ENCODE measurements around the gene ACSS3.
A peak's percentile ranks its signal among the peaks of the same experiment; 100 is the strongest.
"Not testable (repeated sequence)": the region's sequence is repeated elsewhere in the genome, so short reads cannot be mapped to it uniquely, and the experiment has no call there.

Gene ACSS3, protein sequence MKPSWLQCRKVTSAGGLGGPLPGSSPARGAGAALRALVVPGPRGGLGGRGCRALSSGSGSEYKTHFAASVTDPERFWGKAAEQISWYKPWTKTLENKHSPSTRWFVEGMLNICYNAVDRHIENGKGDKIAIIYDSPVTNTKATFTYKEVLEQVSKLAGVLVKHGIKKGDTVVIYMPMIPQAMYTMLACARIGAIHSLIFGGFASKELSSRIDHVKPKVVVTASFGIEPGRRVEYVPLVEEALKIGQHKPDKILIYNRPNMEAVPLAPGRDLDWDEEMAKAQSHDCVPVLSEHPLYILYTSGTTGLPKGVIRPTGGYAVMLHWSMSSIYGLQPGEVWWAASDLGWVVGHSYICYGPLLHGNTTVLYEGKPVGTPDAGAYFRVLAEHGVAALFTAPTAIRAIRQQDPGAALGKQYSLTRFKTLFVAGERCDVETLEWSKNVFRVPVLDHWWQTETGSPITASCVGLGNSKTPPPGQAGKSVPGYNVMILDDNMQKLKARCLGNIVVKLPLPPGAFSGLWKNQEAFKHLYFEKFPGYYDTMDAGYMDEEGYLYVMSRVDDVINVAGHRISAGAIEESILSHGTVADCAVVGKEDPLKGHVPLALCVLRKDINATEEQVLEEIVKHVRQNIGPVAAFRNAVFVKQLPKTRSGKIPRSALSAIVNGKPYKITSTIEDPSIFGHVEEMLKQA

DNA sequence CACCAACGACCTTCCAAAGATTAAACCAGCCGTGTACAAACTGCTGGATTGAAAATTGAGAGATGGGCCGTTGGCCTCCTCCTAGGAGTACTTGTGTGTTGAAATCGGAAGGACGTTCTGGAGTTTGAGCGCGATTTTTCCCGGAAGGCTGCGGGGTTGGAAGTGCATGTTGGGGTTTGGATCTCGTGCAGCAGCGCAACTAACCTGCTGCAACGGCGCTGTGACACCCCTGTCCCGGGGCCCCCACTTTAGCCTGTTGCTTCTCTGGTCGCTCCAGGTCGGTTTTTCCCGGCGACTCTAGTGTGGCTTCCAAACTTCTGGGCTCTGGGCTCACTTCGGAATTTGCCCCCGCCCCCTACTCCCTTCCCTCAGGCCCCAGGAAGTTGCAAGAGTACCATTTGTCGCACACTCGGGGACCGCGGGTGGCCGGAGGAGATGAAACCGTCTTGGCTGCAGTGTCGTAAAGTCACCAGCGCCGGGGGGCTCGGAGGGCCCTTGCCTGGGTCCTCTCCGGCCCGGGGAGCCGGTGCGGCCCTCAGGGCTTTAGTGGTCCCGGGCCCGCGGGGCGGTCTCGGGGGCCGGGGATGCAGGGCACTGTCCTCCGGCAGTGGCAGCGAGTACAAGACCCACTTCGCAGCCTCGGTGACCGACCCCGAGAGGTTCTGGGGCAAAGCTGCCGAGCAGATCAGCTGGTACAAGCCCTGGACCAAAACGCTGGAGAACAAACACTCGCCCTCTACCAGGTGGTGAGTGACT, at the start of gene ACSS3:
Gene ACSS3 (plus strand): TSS at position 394 of the 756 bp plus-strand sequence. CDS start 42 bp downstream, at position 436.
- DNase-seq, result peak; percentile 79

DNA sequence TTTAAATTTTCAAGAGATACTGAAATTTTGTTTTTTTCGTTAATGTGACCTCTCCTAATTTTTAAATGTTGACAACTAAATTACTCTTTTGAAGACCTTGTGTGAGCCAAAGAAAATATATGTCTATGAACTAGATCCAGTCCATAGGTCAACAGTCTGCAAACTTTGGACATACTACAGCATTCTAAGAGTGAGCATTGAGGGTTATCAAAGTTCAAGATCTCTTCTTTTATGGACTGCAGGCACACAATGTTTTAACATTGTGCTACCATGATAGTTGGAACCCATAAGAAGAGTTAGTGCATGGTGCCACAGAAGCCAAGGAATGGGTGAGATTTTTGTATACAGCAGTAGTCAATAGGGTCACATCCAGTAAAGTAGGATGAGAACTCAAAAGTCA, 43.0 kb upstream of the ACSS3 start:
- DNase-seq, result no peak

DNA sequence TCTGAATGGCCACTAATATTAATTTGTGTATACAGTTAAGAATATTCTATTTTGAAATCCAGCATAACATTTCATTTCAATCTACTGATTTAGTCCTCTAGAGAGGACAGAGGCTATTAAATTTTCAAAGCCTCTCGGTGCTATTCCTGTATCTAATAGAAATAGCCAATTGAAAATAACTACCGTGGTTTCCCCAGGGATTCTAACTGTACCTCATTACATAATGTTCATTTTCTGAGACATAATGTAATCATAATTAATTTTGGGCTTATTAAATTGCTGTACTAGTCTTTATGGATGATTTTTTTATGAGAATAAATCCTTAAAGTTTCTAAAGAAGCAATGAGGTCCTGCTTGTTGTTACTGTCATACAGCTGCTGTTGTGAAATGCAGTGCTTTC, 38.6 kb upstream of the ACSS3 start:
- no peak for DNase-seq

DNA sequence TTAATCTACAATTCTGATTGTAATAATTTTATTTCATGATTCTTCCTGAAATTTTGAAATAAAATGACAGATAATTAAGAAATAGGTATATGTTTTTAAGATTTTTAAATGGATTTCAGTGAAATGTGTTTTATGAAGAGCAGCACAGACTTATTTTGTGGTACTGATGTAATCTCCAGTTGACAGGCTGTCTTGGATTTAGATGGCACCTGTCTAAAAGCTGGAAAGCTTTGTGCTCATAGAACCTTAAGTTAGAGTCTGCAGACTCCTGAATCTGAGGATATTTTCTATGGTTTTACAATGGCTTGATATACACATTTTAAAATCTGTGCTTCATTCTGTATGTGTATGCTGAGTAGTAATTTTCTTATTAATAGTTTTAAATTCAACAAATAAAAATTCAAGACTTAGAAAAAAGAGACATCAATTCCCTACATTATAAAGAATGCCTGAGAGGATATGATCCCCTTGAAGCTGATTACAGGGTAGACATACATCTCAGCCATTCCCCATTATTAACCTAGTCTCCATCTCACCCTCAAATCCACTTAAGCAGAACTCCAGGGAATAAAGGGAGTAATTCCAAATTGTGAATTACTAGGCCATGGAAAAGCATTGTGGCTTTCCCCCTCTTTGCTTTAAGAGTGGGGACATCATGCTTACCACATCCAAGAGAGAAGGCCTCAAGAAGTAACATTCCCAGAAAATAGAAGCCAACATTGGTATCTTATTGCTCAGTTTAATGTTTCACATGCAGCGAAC, 33.7 kb upstream of the ACSS3 start:
- DNase-seq, result no peak

DNA sequence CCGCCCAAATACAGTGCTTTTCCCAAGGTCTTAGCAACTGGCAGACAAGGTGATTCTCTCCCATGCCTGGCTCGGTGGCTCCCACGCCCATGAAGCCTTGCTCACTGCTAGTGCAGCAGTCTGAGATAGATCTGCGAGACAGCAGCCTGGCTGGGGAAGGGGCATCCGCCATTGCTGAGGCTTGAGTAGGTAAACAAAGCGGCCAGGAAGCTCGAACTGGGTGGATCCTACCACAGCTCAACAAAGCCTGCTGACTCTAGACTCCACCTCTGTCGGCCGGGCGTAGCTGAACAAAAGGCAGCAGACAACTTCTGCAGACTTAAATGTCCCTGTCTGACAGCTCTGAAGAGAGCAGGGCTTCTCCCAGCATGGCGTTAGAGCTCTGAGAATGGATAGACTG, 12.9 kb upstream of the ACSS3 start:
- not testable (repeated sequence) for DNase-seq

DNA sequence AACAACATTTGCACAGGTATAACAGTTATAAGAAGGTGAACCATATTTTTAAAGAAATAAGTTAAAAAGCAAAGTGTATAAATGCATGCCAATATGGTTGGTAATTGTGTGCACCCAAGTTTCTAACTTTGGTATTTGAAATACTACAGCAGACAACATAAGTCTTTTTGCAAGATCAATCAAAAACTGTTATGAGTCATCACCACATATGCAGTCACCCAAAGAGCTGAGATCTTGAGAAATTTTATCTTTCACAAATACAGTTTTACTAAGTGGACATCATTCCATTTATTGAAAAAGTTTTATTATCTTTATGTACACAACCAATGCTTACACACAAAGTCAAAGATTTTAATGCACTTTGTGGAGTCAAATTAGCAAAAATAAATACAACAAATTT, 7.0 kb upstream of the ACSS3 start:
- no peak for DNase-seq

DNA sequence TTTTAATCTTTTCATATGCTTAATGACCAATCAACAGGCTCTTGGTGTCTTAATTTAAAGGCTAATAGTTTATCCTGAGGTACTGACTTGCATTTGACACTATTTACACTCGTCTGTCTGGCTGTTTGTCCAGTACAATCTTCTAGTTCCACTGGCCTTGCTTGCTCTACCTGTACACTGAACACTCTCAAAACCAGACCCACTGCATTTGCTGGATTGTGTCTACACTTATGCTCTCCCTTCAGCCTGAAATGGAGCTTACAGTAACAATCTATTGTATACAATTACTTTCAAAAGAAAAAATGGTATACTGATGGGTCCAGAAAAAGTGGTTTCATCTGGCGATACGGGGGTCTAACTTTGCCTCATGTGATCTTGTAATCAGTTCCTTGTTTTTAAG, 2.3 kb upstream of the ACSS3 start:
- no peak for DNase-seq

DNA sequence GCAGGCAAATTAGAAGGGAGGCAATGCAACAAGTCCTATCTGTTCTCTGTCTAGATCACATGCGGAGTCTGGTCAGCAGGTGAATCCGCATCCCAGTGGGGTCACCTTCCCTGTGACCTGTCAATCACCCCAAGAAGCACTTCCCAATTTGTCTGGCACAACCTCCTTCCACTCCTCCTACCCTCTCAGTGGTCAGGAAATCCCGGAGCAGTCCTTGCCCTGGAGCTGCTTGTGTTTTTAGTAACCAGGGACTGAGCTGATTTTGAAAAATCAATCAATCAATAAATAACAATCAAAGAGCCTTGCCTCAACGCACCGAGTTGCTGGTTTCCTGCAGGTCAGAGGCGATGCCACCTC, 572 bp upstream of the ACSS3 start:
- DNase-seq, result peak; percentile 55

DNA sequence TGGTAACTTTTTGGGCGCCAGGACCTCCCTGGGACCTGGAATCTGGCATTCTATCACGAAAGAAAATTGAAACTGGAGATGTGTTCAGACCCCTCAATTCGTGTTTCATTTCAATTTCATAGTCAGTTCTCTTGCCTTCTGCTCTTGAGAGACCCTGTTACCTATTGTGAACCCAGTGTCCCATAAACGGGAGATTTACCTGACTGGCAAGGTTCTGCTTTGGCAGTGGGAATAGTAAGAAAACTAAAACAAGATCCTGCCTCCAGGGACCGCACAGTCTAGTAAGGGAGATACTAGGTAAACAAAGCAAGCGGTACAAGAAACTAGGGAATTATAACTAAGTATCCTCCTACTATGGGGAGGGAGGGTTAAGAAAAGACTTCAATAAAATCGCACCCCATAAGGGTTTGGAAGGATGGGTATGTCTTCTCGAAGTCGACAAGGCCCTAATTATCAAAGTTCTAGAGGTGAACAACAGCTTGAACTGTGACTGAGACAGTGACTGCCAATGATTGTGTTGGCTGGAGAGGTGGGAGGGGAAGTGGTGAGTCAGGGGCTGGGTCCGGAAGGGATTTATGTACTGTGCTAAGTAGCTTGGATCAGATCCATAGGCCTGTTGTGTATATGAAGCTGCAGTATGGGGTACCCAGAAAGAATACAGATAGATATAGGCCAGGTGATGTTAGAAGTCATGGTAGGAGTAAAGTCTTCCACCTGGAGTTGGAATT, 754 bp downstream of the ACSS3 start:
- DNase-seq, result peak; percentile 33

DNA sequence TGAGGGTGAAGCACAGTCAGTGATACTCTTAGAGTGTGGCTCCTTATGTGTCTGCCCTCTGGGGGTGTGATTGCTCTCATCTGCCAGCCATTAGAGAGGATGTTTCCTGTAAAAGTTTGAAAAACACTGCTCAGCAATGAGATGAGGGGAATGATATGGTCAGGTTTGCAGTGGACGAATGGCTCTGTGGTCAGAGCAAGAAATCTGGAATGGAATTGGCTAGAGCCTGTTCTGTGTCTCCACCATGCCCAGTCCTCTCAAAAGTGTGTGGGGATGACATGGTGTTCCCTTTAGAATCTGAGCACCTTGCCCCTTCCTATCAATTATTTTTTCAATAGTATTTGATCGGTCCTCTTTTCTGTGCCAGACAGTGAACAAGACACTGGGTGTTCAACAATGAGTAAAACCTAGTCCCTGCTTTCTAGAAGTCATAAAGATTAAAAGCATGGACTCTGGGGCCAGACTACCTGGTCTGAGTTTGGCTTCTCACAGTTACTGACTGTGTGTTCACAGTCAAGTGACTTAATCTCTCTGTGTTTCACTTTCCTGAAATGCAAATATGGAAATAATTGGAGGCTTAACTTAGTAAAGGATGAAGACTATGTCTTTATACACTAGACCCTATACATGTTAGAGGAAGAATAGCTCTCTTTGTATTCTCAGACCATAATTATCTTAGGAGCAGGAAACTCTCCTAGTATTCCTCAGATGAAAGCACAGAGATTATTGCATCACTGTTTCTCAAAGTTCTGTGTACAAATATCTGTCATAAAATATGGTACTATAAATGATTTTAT, 1.6 kb downstream of the ACSS3 start:
- DNase-seq, result no peak

DNA sequence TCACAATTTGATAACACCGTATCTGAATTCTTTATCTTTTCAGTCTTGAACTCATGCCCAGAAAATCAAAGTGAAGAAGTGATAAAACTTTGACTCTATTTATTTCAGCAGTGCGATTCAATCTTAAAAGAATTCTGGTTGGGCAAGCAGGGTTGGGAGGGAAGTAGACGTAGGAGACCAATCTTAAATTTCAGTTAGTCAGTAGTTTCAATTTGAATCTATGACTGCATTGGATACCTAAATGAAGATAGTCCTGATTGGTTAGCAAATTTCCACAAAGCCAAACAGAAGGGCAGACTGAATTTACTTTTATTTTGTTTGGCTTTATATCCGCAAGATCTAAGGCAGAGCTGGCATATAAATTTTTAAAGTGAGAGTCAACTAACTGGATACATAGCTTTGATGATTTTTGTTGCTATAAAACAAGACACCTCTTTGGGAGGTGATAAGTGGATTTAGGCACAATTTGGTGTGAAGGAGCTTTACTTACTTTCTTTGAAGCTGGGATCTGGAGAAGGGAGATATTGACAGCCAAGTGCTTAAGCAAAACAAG, 2.6 kb downstream of the ACSS3 start:
- DNase-seq, result no peak

DNA sequence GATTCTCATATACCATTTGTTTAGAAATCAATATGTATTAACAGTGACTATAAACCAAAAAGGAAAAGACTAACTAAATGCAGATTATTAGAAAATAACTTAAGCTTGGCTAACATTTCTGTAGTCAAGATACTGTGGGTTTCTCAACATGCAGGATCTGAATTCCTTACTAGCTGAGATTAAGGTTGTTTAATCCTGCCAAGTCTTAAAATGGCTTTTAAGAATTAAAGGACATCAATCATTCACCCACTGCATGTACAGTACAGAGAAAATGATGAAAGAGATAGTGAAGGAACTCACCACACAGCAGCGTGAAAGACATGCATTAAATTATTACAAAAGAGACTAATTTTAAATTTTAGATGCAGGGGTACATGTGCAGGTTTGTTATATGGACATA, 3.8 kb downstream of the ACSS3 start:
- DNase-seq, result no peak

DNA sequence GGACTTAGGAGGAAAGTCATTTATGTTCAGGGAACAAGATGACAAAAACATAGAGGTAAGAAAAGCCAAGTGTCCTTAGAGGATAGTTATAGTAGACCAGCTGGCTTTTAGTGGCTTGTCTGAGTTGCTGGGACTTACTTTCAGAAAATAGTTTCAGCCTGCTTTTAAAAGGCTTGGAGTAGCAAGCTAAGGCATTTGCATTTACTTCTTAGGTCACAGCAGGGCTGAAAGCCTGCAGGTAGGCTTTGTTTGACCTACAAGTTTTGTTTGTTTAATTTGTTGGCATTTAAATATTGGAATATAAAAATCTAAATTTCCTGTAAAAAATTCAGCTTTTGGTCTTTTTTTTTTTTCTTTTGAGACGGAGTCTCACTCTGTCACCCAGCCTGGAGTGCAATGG, 5.1 kb downstream of the ACSS3 start:
- DNase-seq, result no peak

DNA sequence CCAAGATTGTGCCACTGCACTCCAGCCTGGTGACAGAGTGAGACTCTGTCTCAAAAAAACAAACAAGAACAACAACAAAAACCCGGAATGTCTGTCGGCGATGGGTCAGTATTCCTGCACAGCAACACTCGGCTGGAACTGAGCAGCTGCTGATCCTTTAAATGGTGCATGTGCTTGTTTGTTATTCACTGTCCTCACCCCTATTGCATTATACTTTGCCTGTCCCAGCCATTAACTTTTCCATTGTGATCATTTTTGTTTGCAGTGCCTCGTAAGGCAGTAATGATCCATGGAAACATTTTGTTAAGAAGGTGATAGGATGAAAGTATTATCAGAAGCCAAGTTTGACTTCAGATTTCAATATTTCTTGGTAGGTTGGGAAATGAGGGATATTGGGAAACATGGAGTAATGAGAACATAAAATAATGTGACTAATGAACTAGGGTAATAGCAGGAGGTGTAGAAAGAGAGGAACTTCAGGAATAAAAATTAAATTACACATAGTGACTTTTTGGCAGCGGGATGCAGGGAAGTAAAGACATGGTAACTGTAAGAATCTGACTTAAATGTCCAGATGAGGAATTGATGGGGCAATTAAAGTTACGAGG, 6.1 kb downstream of the ACSS3 start:
- no peak for DNase-seq

DNA sequence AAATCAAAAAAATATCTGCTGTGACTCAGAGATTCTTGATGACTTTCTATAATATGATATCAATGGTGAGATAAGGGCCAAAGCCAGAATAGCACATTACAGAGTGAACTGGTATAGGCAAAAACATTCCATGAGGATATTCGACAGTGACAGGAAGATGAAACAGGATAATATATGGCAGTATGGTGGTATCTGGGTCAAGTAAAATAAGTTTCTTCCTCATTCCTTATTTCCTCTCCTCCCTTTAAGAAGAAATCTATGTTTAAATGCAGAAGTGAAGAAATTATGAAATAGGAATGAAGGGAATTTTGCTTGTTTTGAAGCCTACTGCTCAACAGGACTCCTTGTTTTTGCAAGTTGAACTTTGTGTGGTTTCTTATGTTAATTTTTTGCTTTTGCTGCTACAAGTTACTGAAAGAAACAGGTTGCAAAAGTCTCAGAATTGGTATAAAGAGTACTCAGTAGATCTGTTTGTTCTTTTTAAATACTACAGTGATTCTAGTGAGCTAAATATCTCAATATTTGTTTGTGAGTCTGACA, 7.0 kb downstream of the ACSS3 start:
- DNase-seq, result no peak

DNA sequence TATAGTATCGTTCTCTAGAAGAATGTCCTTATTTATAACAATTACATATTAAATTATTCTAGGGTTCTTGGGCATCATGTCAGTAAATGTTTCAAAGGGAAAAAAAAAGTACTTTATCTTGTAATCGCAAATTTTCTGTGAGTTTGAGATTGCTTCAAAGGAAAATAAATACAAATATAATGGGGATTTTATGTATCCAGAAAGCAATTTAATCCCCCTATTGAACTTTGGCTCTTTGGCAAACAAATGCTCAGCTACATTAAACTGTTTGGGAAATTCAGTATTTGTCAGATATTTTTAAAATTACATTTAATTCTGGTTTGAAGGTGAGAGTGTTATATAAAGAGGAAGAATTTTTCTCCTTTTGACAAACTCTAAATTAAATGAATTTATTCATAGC, 8.0 kb downstream of the ACSS3 start:
- DNase-seq, result no peak

DNA sequence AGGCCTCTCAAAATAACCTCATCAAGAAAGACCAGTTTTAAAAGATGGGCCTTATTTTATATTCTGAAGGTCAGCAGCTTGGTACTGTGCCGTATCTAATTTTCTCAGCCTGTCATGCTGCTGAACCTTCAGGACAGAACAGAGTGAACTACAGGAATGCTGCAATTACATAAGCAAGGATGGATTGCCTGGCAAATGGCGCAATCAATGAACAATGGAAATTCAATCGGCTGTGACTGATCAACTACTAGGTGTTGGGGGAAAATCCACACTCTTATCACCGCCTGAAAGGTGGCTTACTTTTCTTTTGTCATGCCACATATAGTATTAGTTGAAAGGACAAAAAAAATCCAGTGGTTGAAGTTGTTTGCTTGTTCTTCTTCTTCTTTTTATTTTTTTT, 8.5 kb downstream of the ACSS3 start:
- DNase-seq, result no peak

DNA sequence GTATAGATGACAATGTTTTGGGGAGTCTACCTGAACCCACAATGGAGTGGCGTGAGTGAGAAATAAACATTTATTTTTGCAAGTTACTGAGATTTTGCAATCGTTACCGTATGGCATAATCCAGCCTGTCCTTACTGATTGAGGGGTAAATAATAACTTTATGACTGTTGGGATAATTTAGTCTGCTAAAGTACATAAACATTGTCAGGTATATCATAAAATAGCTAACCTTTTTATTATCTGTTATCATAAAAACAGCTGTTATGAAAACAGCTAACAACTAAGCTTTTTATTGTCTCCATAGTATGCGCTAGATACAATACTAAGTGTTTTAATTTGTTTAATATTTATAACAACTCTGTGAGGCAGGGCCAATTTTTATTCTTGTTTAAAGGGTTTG, 10.3 kb downstream of the ACSS3 start:
- DNase-seq, result no peak

DNA sequence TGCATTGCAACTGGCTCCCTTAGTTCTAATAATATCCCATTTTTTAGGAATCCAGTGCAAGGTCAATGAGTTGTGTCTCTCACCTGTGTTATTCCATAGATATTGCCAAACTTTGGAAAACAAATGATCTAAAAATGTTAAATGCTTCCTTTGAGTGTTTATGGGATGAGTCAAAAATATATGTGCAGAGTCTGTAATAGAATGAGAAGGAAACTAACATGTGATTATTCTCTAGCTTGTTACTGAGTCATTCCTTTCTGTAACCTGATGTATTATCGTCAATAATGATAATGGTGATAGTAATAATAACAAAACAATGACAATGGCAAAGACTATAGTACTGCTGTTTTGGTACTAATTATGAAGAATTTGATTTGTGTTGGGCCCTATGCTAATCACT, 11.5 kb downstream of the ACSS3 start:
- DNase-seq, result no peak

DNA sequence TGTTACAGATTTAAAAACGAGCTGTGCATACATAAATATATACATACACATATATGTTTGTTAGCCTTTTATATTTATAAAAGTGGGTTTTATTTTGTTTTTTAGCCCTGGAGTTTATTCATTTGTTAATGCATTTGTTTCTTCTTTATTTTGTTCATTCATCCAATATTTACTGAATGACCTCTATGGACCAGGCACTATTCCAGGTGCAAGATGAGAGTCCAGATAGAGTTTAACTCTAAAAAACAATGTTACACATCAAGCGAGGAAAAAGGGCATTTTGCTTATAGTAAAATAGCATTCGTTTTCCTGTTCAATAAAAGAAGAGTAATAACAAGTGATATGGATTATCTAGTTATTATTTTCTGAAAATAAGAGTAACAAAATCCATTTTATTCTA, 14.2 kb downstream of the ACSS3 start:
- no peak for DNase-seq

All from right hindlimb (tissue), 1 donor.